Chondrocyte (in vitro differentiated cells): Measurements from ENCODE around the gene IMP3. TPM values are rescaled to one million over a fixed set of nuclear protein-coding genes. Genes with fewer than 3 reads are reported as not detected.
"Not testable (repeated sequence)": the region's sequence is repeated elsewhere in the genome, so short reads cannot be mapped to it uniquely, and the experiment has no call there.

Source experiments
- DNase-seq: peaks from one replicate; pipeline ENCODE4 v3.0.0; 2021; ENCODE audit warnings: mixed read lengths, low spot score
- H3K27ac Mint-ChIP-seq: one replicate; pipeline ENCODE4 v1.8.0; 2021; ENCODE audit warnings: mild to moderate bottlenecking, moderate library complexity, mixed read lengths; ENCODE audit not compliant: unreplicated experiment
- H3K27me3 Mint-ChIP-seq: 2 replicates; pipeline ENCODE4 v1.8.0; 2021; ENCODE audit warnings: low read depth, mixed read lengths
- H3K36me3 Mint-ChIP-seq: 2 replicates; pipeline ENCODE4 v1.8.0; 2021; ENCODE audit warnings: low read depth, mixed read lengths
- H3K4me1 Mint-ChIP-seq: 2 replicates; pipeline ENCODE4 v1.8.0; 2021; ENCODE audit warnings: low read depth, mild to moderate bottlenecking, mixed read lengths
- H3K4me3 Mint-ChIP-seq: one replicate; pipeline ENCODE4 v1.8.0; 2021; ENCODE audit warnings: mild to moderate bottlenecking, moderate library complexity, mixed read lengths; ENCODE audit not compliant: unreplicated experiment
- H3K9me3 Mint-ChIP-seq: 2 replicates; pipeline ENCODE4 v1.8.0; 2021; ENCODE audit warnings: low read depth, mixed read lengths
- CTCF ChIP-seq: fragments of 200-600 bp; sonication (generic); IDR thresholded peaks from 2 replicates; pipeline ENCODE4 v1.5.0; 2021; ENCODE audit warnings: antibody characterized with exemption, mild to moderate bottlenecking, moderate library complexity
- total RNA-seq: library from RNA; stranded (reverse); gene quantifications from 3 replicates; pipeline ENCODE4 v1.2.1, GENCODE V29; 2021

IMP3 gene
- total RNA-seq, 1 donor from 2014 or later, result 29.0 TPM

- no peak for DNase-seq
- Mint-ChIP-seq H3K27ac (peak overlapping the region; percentile 22), H3K9me3 (no peaks in the 10 kb centered on the region), H3K4me1 (peaks cover 28% of the 10 kb centered on the region), H3K36me3 (peaks cover 46% of the 10 kb centered on the region), H3K27me3 (no peaks in the 10 kb centered on the region), H3K4me3 (no peak overlapping the region)
- no peak for TF ChIP-seq CTCF
Measured at GRCh38 chr15:75680007-75680789, 40.2 kb upstream of the IMP3 start.

- H3K4me1 Mint-ChIP-seq, result peaks cover 39% of the 10 kb centered on the region
- peak overlapping the region; percentile 85 for H3K27ac Mint-ChIP-seq
- H3K36me3 Mint-ChIP-seq, result peaks cover 39% of the 10 kb centered on the region
- not testable (repeated sequence) for H3K27me3 Mint-ChIP-seq, H3K9me3 Mint-ChIP-seq, DNase-seq, H3K4me3 Mint-ChIP-seq
Measured at GRCh38 chr15:75678324-75678690, 38.3 kb upstream of the IMP3 start.

- H3K9me3 Mint-ChIP-seq, result no peaks in the 10 kb centered on the region
- H3K4me3 Mint-ChIP-seq, result no peak overlapping the region
- peaks cover 45% of the 10 kb centered on the region for H3K4me1 Mint-ChIP-seq
- H3K27me3 Mint-ChIP-seq, result no peaks in the 10 kb centered on the region
- no peak for TF ChIP-seq CTCF
- H3K36me3 Mint-ChIP-seq, result peaks cover 36% of the 10 kb centered on the region
- DNase-seq, result no peak
- peak overlapping the region; percentile 73 for H3K27ac Mint-ChIP-seq
Measured at GRCh38 chr15:75677465-75678323, 37.7 kb upstream of the IMP3 start.

- peaks cover 53% of the 10 kb centered on the region for H3K4me1 Mint-ChIP-seq
- DNase-seq, result no peak
- H3K27me3 Mint-ChIP-seq, result no peaks in the 10 kb centered on the region
- H3K4me3 Mint-ChIP-seq, result no peak overlapping the region
- peaks cover 35% of the 10 kb centered on the region for H3K36me3 Mint-ChIP-seq
- no peak for TF ChIP-seq CTCF
- no peak overlapping the region for H3K27ac Mint-ChIP-seq
- H3K9me3 Mint-ChIP-seq, result no peaks in the 10 kb centered on the region
Measured at GRCh38 chr15:75676688-75677464, 36.9 kb upstream of the IMP3 start.

GRCh38 chr15:75675579-75676404 lies 35.8 kb upstream of the IMP3 start:
- no peak for TF ChIP-seq CTCF
- Mint-ChIP-seq H3K9me3 (no peaks in the 10 kb centered on the region), H3K4me3 (no peak overlapping the region), H3K27ac (peak overlapping the region; percentile 92), H3K36me3 (peaks cover 29% of the 10 kb centered on the region), H3K27me3 (no peaks in the 10 kb centered on the region), H3K4me1 (peaks cover 63% of the 10 kb centered on the region)
- no peak for DNase-seq
